GM19193 (cell line): ENCODE data around the gene AUTS2.

Source experiments
- POLR2A ChIP-seq: IDR thresholded peaks from 4 replicates; pipeline ENCODE4 v1.6.1; 2011; ENCODE audit not compliant: insufficient read depth, insufficient read length; ENCODE audit errors: extremely low read depth

The AUTS2 gene

GRCh38 chr7:69693042-69693441 lies 94.8 kb downstream of the AUTS2 start:
- TF ChIP-seq POLR2A = no peak

GRCh38 chr7:69696054-69696591 lies 97.8 kb downstream of the AUTS2 start:
- TF ChIP-seq POLR2A = no peak

- TF ChIP-seq POLR2A = no peak
Observed at GRCh38 chr7:69696686-69697685, 98.7 kb downstream of the AUTS2 start.

GRCh38 chr7:69698109-69698825 lies 100.0 kb downstream of the AUTS2 start:
- no peak for TF ChIP-seq POLR2A

GRCh38 chr7:69699931-69700330 lies 101.7 kb downstream of the AUTS2 start:
- TF ChIP-seq POLR2A = no peak

- TF ChIP-seq POLR2A = no peak
Observed at GRCh38 chr7:69700331-69700730, 102.1 kb downstream of the AUTS2 start.

- no peak for TF ChIP-seq POLR2A
Observed at GRCh38 chr7:69701288-69701687, 103.0 kb downstream of the AUTS2 start.

GRCh38 chr7:69702357-69702756 lies 104.1 kb downstream of the AUTS2 start:
- no peak for TF ChIP-seq POLR2A

- TF ChIP-seq POLR2A = no peak
Observed at GRCh38 chr7:69703099-69703498, 104.8 kb downstream of the AUTS2 start.

- no peak for TF ChIP-seq POLR2A
Observed at GRCh38 chr7:69706070-69706469, 107.8 kb downstream of the AUTS2 start.

- no peak for TF ChIP-seq POLR2A
Observed at GRCh38 chr7:69708857-69709256, 110.6 kb downstream of the AUTS2 start.

- no peak for TF ChIP-seq POLR2A
Observed at GRCh38 chr7:69710768-69711438, 112.6 kb downstream of the AUTS2 start.

GRCh38 chr7:69714886-69715576 lies 116.8 kb downstream of the AUTS2 start:
- no peak for TF ChIP-seq POLR2A

GRCh38 chr7:69717221-69717620 lies 118.9 kb downstream of the AUTS2 start:
- no peak for TF ChIP-seq POLR2A
